Trophoblast cell (in vitro differentiated cells and primary cell): ENCODE data around the gene CLPTM1L.
A peak's percentile ranks its signal among the peaks of the same experiment; 100 is the strongest.

Source experiments
- DNase-seq, 2 donors: peaks; one replicate each; pipeline ENCODE4 v3.0.0-alpha.2; 2016
- H2AFZ ChIP-seq: 2 replicates; pipeline ENCODE4 v1.6.1; 2013; ENCODE audit warnings: low read length, moderate library complexity, mild to moderate bottlenecking; ENCODE audit not compliant: insufficient read depth, poor library complexity
- H2AK5ac ChIP-seq: 2 replicates; pipeline ENCODE4 v1.6.1; 2013; ENCODE audit warnings: mild to moderate bottlenecking, low read length
- H2BK120ac ChIP-seq: 2 replicates; pipeline ENCODE4 v1.6.1; 2013; ENCODE audit warnings: low read length, mild to moderate bottlenecking, moderate library complexity; ENCODE audit not compliant: insufficient read depth, poor library complexity
- H2BK12ac ChIP-seq: 2 replicates; pipeline ENCODE4 v1.6.1; 2013; ENCODE audit warnings: mild to moderate bottlenecking, low read length, moderate library complexity
- H2BK5ac ChIP-seq: 2 replicates; pipeline ENCODE4 v1.6.1; 2013; ENCODE audit warnings: low read length, low read depth, moderate library complexity, mild to moderate bottlenecking; ENCODE audit not compliant: poor library complexity
- H3K14ac ChIP-seq: 2 replicates; pipeline ENCODE4 v1.6.1; 2013; ENCODE audit warnings: mild to moderate bottlenecking, low read length
- H3K18ac ChIP-seq: 2 replicates; pipeline ENCODE4 v1.6.1; 2013; ENCODE audit warnings: mild to moderate bottlenecking, low read length
- H3K23ac ChIP-seq: 2 replicates; pipeline ENCODE4 v1.6.1; 2013; ENCODE audit warnings: low read length
- H3K27ac ChIP-seq: 2 replicates; pipeline ENCODE4 v1.5.1; 2013; ENCODE audit warnings: low read depth, mild to moderate bottlenecking, inconsistent platforms, low read length, moderate library complexity
- H3K27me3 ChIP-seq: 2 replicates; pipeline ENCODE4 v1.6.1; 2013; ENCODE audit warnings: inconsistent platforms, mild to moderate bottlenecking, low read length, moderate library complexity; ENCODE audit not compliant: insufficient read depth
- H3K36me3 ChIP-seq, 2 experiments: 1 replicate in 1 of 2; 2 replicates in 1 of 2; pipeline ENCODE4 v1.6.1; 2013; ENCODE audit warnings: low read length in 2 of 2, mild to moderate bottlenecking in 2 of 2, moderate library complexity in 1 of 2; ENCODE audit not compliant: insufficient read depth in 2 of 2, control insufficient read depth in 1 of 2
- H3K4ac ChIP-seq: 2 replicates; pipeline ENCODE4 v1.6.1; 2013; ENCODE audit warnings: low read depth, mild to moderate bottlenecking, low read length, moderate library complexity
- H3K4me1 ChIP-seq, 2 experiments: 1 replicate in 1 of 2; 2 replicates in 1 of 2; pipeline ENCODE4 v1.6.1; 2013; ENCODE audit warnings: low read length in 2 of 2, mild to moderate bottlenecking in 2 of 2, moderate library complexity in 1 of 2; ENCODE audit not compliant: insufficient read depth in 2 of 2, control insufficient read depth in 1 of 2
- H3K4me2 ChIP-seq: 2 replicates; pipeline ENCODE4 v1.6.1; 2013; ENCODE audit warnings: inconsistent platforms, mild to moderate bottlenecking, low read length, moderate library complexity
- H3K4me3 ChIP-seq: 2 replicates; pipeline ENCODE4 v1.5.1; 2013; ENCODE audit warnings: mild to moderate bottlenecking, low read depth, low read length, inconsistent platforms
- H3K79me1 ChIP-seq: one replicate; pipeline ENCODE4 v1.6.1; 2013; ENCODE audit warnings: low read length
- H3K79me2 ChIP-seq: 2 replicates; pipeline ENCODE4 v1.6.1; 2013; ENCODE audit warnings: low read length, mild to moderate bottlenecking; ENCODE audit not compliant: control insufficient read depth, insufficient read depth, poor library complexity
- H3K9ac ChIP-seq: 2 replicates; pipeline ENCODE4 v1.6.1; 2013; ENCODE audit warnings: mild to moderate bottlenecking, low read length
- H3K9me3 ChIP-seq: 2 replicates; pipeline ENCODE4 v1.6.1; 2013; ENCODE audit warnings: low read depth, mild to moderate bottlenecking, control low read depth, inconsistent platforms, low read length; ENCODE audit not compliant: insufficient read depth
- H4K12ac ChIP-seq: 2 replicates; pipeline ENCODE4 v1.6.1; 2013; ENCODE audit warnings: low read depth, mild to moderate bottlenecking, low read length, moderate library complexity
- H4K8ac ChIP-seq: 2 replicates; pipeline ENCODE4 v1.6.1; 2013; ENCODE audit warnings: low read depth, mild to moderate bottlenecking, low read length, moderate library complexity
- H4K91ac ChIP-seq: one replicate; pipeline ENCODE4 v1.6.1; 2013; ENCODE audit warnings: low read depth, mild to moderate bottlenecking, low read length, moderate library complexity
- WGBS: extraction: QIAGEN DNeasy Blood & Tissue Kit; methylation state at CpG from one replicate; pipeline ENCODE4 v1.1.7; 2013; ENCODE audit warnings: missing lambda C conversion rate; ENCODE audit not compliant: insufficient read length, insufficient coverage; ENCODE audit errors: extremely low coverage; 5-methylcytosine and 5-hydroxymethylcytosine counted together

Gene CLPTM1L

GRCh38 chr5:1302258-1302657, 42.6 kb downstream of the CLPTM1L start:
- no peak overlapping the region for H4K91ac ChIP-seq
- no peak overlapping the region for H4K8ac ChIP-seq
- no peak overlapping the region for H4K12ac ChIP-seq
- no peak overlapping the region for H3K27ac ChIP-seq
- H2BK120ac ChIP-seq: no peak overlapping the region
- H2AFZ ChIP-seq: no peak overlapping the region
- H3K14ac ChIP-seq: no peak overlapping the region
- no peak overlapping the region for H3K4ac ChIP-seq
- H3K27me3 ChIP-seq: no peaks in the 10 kb centered on the region
- no peak overlapping the region for H3K4me3 ChIP-seq
- no peak overlapping the region for H3K4me2 ChIP-seq
- no peaks in the 10 kb centered on the region for H3K36me3 ChIP-seq
- no peaks in the 10 kb centered on the region for H3K79me2 ChIP-seq
- H3K23ac ChIP-seq: no peak overlapping the region
- no CpG with 5 or more reads among the region's 2 CpGs for WGBS
- no peak overlapping the region for H3K9ac ChIP-seq
- no peak overlapping the region for H2BK12ac ChIP-seq
- no peak for DNase-seq
- H3K4me1 ChIP-seq: no peaks in the 10 kb centered on the region
- H3K79me1 ChIP-seq: no peaks in the 10 kb centered on the region
- H2BK5ac ChIP-seq: no peak overlapping the region
- H2AK5ac ChIP-seq: no peak overlapping the region
- H3K18ac ChIP-seq: no peak overlapping the region
- H3K9me3 ChIP-seq: peaks cover 5% of the 10 kb centered on the region

DNA sequence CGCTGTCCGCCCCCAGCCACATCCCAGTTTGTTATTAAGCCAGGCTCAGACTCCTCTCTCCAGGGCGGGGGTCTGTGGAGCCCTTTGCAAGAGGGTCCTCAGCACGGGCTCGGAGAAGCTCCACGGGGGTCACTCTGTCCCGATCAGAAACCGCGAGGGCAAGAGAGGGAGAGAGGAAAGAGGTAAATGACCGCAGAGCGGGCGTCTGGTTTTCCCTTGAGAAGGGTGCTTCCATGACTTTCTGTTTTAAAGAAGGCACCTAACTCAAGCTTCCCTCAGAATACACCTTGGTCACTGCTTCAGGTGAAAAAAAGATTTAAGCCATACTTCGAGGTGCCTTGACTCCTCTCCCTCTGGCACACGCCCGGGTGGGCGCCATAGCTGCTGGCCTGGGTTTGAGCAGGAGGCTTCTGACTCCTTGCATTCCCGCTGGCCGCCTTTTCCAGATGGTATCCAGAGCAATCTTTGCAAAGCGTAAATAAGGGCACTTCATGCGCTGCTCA, 44.3 kb downstream of the CLPTM1L start:
- Histone ChIP-seq H2BK5ac (no peak overlapping the region), H3K4me3 (no peak overlapping the region)

GRCh38 chr5:1299961-1300360, 44.9 kb downstream of the CLPTM1L start:
- H4K8ac ChIP-seq: no peak overlapping the region
- H3K4me3 ChIP-seq: no peak overlapping the region
- no peak overlapping the region for H2AFZ ChIP-seq
- H3K18ac ChIP-seq: no peak overlapping the region
- peaks cover 9% of the 10 kb centered on the region for H3K9me3 ChIP-seq
- H3K79me2 ChIP-seq: no peaks in the 10 kb centered on the region
- H3K36me3 ChIP-seq: no peaks in the 10 kb centered on the region
- H2AK5ac ChIP-seq: no peak overlapping the region
- no peak overlapping the region for H3K23ac ChIP-seq
- H2BK5ac ChIP-seq: no peak overlapping the region
- H3K4me2 ChIP-seq: no peak overlapping the region
- peaks cover 13% of the 10 kb centered on the region for H3K27me3 ChIP-seq
- no peak overlapping the region for H4K91ac ChIP-seq
- no peak overlapping the region for H3K9ac ChIP-seq
- peaks cover 4 to 5% of the 10 kb centered on the region in 2 experiments for H3K4me1 ChIP-seq
- H3K14ac ChIP-seq: no peak overlapping the region
- peak overlapping the region; percentile 17 for H4K12ac ChIP-seq
- no peaks in the 10 kb centered on the region for H3K79me1 ChIP-seq
- H3K4ac ChIP-seq: no peak overlapping the region
- no peak overlapping the region for H3K27ac ChIP-seq
- no peak for DNase-seq
- no peak overlapping the region for H2BK120ac ChIP-seq
- no CpG with 5 or more reads among the region's 17 CpGs for WGBS
- H2BK12ac ChIP-seq: no peak overlapping the region

More for the DNA sequence above, 44.3 kb downstream of the CLPTM1L start:
- H3K79me1 ChIP-seq: no peaks in the 10 kb centered on the region
- H4K91ac ChIP-seq: no peak overlapping the region
- H2AK5ac ChIP-seq: no peak overlapping the region
- no peak overlapping the region for H4K8ac ChIP-seq
- no CpG with 5 or more reads among the region's 20 CpGs for WGBS
- no peak overlapping the region for H2BK12ac ChIP-seq
- no peak overlapping the region for H3K18ac ChIP-seq
- no peaks in the 10 kb centered on the region for H3K4me1 ChIP-seq
- peaks cover 5% of the 10 kb centered on the region for H3K9me3 ChIP-seq
- H3K36me3 ChIP-seq: no peaks in the 10 kb centered on the region
- H3K27ac ChIP-seq: no peak overlapping the region
- H3K9ac ChIP-seq: no peak overlapping the region
- no peak overlapping the region for H3K4me2 ChIP-seq
- peaks cover 7% of the 10 kb centered on the region for H3K27me3 ChIP-seq
- DNase-seq: no peak
- no peak overlapping the region for H3K14ac ChIP-seq
- H2AFZ ChIP-seq: no peak overlapping the region
- no peak overlapping the region for H3K4ac ChIP-seq
- no peak overlapping the region for H2BK120ac ChIP-seq
- H4K12ac ChIP-seq: no peak overlapping the region
- H3K23ac ChIP-seq: no peak overlapping the region
- H3K79me2 ChIP-seq: no peaks in the 10 kb centered on the region

DNA sequence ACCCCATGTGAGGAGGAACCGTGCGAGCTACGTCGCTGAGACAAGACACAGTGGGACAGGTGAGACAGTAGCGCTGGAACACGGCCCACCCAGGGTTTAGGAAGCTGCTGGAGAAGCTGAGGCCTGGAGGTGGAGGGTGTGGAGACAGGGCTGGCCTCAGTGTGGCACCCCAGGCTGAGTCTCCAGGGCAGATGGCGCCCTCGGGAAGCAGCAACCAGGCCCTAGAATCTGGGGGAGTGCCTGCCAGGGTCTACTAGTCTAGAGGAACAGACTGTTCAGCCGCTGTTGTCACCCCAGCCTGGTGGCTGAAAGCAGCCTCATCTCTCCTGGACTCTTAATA, 45.4 kb downstream of the CLPTM1L start:
- Histone ChIP-seq H4K12ac (no peak overlapping the region), H3K9ac (no peak overlapping the region), H4K8ac (no peak overlapping the region), H3K23ac (no peak overlapping the region), H3K4ac (no peak overlapping the region), H2BK5ac (no peak overlapping the region), H2AFZ (no peak overlapping the region), H4K91ac (no peak overlapping the region), H3K4me3 (no peak overlapping the region), H3K9me3 (peaks cover 9% of the 10 kb centered on the region), H3K4me2 (no peak overlapping the region), H3K18ac (no peak overlapping the region), H2AK5ac (no peak overlapping the region), H3K27me3 (peaks cover 16% of the 10 kb centered on the region), H3K79me1 (no peaks in the 10 kb centered on the region), H2BK12ac (no peak overlapping the region), H3K4me1 (peaks cover 8 to 9% of the 10 kb centered on the region in 2 experiments), H3K14ac (no peak overlapping the region), H3K36me3 (no peaks in the 10 kb centered on the region), H3K79me2 (no peaks in the 10 kb centered on the region), H2BK120ac (no peak overlapping the region), H3K27ac (no peak overlapping the region)
- no CpG with 5 or more reads among the region's 9 CpGs for WGBS
- DNase-seq: no peak
